K562 (cell line): ENCODE results near the gene PRELID1. TPM values are rescaled to one million over a fixed set of nuclear protein-coding genes. Genes with fewer than 3 reads are reported as not detected.

Experiments
- C11orf30 ChIP-seq: fragments of 450-650 bp; IDR thresholded peaks from 2 replicates; pipeline ENCODE4 v1.6.1; 2016; ENCODE audit warnings: low read depth, mild to moderate bottlenecking
- CBFA2T3 ChIP-seq: fragments of 450-650 bp; IDR thresholded peaks from 2 replicates; pipeline ENCODE4 v1.6.1; 2017
- CHD4 ChIP-seq: fragments of 200-600 bp; sonication (generic); IDR thresholded peaks from 3 replicates; pipeline ENCODE4 v1.6.1; 2012; ENCODE audit warnings: low read depth, mild to moderate bottlenecking, mixed read lengths, low read length, inconsistent platforms; ENCODE audit not compliant: insufficient read depth, insufficient replicate concordance, poor library complexity, severe bottlenecking
- DACH1 ChIP-seq: fragments of 450-650 bp; IDR thresholded peaks from 2 replicates; pipeline ENCODE4 v1.6.1; 2018; ENCODE audit not compliant: partially characterized antibody
- ETS2 ChIP-seq: IDR thresholded peaks from 2 replicates; pipeline ENCODE4 v1.6.1; 2016; ENCODE audit warnings: borderline replicate concordance, missing genetic modification characterization, mild to moderate bottlenecking, moderate library complexity, missing compliant biosample characterization; ENCODE audit not compliant: poor library complexity, severe bottlenecking
- HINFP ChIP-seq: fragments of 450-650 bp; conservative IDR thresholded peaks from 2 replicates; pipeline ENCODE4 v1.6.1; 2016; ENCODE audit warnings: missing genetic modification characterization, low read depth, mild to moderate bottlenecking, control low read depth, missing compliant biosample characterization
- JUN ChIP-seq, 2 experiments: sonication (generic) in 1 of 2; formaldehyde crosslinking in 1 of 2; IDR thresholded peaks; 2 replicates each; pipeline versions ENCODE4 v1.6.1 to v1.8.0; 2012 to 2022; ENCODE audit warnings: borderline replicate concordance in 2 of 2, mild to moderate bottlenecking in 2 of 2, improper control_type of control experiment in 1 of 2, low read depth in 1 of 2, low read length in 1 of 2, missing genetic modification reagents in 1 of 2
- KAT8 ChIP-seq: fragments of 450-650 bp; IDR thresholded peaks from 2 replicates; pipeline ENCODE4 v1.6.1; 2016; ENCODE audit warnings: low read depth, mild to moderate bottlenecking
- MAFG ChIP-seq: fragments of 450-650 bp; conservative IDR thresholded peaks from 2 replicates; pipeline ENCODE4 v1.6.1; 2016; ENCODE audit warnings: missing genetic modification characterization, missing compliant biosample characterization
- MBD1 ChIP-seq: fragments of 250-450 bp; sonication (Bioruptor Pico); IDR thresholded peaks from 2 replicates; pipeline ENCODE4 v1.8.0; 2022; ENCODE audit warnings: inconsistent platforms
- NCOA2 ChIP-seq, 2 experiments: fragments of 450-650 bp; IDR thresholded peaks; 2 replicates each; pipeline ENCODE4 v1.6.1; 2018; ENCODE audit warnings: mild to moderate bottlenecking in 2 of 2, moderate library complexity in 1 of 2; ENCODE audit not compliant: partially characterized antibody in 2 of 2
- NR1H2 ChIP-seq: sonication (generic); formaldehyde crosslinking; IDR thresholded peaks from 2 replicates; pipeline ENCODE4 v1.4.0; 2020; ENCODE audit warnings: mild to moderate bottlenecking, missing genetic modification reagents
- PHTF2 ChIP-seq: fragments of 250-450 bp; sonication (Bioruptor Pico); IDR thresholded peaks from 2 replicates; pipeline ENCODE4 v1.5.0; 2021; ENCODE audit warnings: mild to moderate bottlenecking
- POLR2A ChIP-seq: fragments of 450-650 bp; conservative IDR thresholded peaks from 2 replicates; pipeline ENCODE4 v1.6.1; 2016
- SIRT6 ChIP-seq: IDR thresholded peaks from one replicate; pipeline ENCODE4 v1.6.1; 2012; ENCODE audit warnings: low read depth, mild to moderate bottlenecking, control low read depth, inconsistent platforms, low read length, moderate library complexity
- SRF ChIP-seq, 2 experiments: fragments of 250-450, 450-650 bp in 1 of 2; sonication (Bioruptor Pico) in 1 of 2; sonication (generic) in 1 of 2; formaldehyde crosslinking; IDR thresholded peaks; 2 replicates each; pipeline versions ENCODE4 v1.5.0 to v1.5.1; 2020 to 2022; ENCODE audit warnings: mild to moderate bottlenecking in 1 of 2, missing genetic modification reagents in 1 of 2
- TEAD4 ChIP-seq, 2 experiments: sonication (generic) in 1 of 2; formaldehyde crosslinking in 1 of 2; IDR thresholded peaks; 2 replicates each; pipeline versions ENCODE4 v1.6.1 to v1.8.0; 2012 to 2022; ENCODE audit warnings: borderline replicate concordance in 1 of 2, inconsistent platforms in 1 of 2, low read length in 1 of 2, mild to moderate bottlenecking in 1 of 2, missing genetic modification reagents in 1 of 2
- ZBTB12 ChIP-seq: fragments of 250-450 bp; sonication (Bioruptor Pico); IDR thresholded peaks from 2 replicates; pipeline ENCODE4 v1.4.0; 2020
- ZFX ChIP-seq: sonication (generic); formaldehyde crosslinking; IDR thresholded peaks from 2 replicates; pipeline ENCODE4 v1.8.0; 2022; ENCODE audit warnings: mild to moderate bottlenecking, missing genetic modification reagents, moderate library complexity
- ZNF354B ChIP-seq: fragments of 250-450 bp; sonication (Bioruptor Pico); IDR thresholded peaks from 2 replicates; pipeline ENCODE4 v1.4.0; 2020
- ZNF644 ChIP-seq: fragments of 200-800 bp; sonication (Bioruptor generic); IDR thresholded peaks from 2 replicates; pipeline ENCODE4 v1.6.1; 2016; ENCODE audit warnings: low read depth, missing genetic modification characterization, missing compliant biosample characterization
- ZNF785 ChIP-seq: fragments of 250-450 bp; sonication (Bioruptor Pico); IDR thresholded peaks from 2 replicates; pipeline ENCODE4 v1.4.0; 2020; ENCODE audit warnings: mild to moderate bottlenecking
- polyA plus RNA-seq, 8 experiments: library from polyadenylated mRNA; depleted of rRNA in 4 of 8; stranded (reverse) in 5 of 8; unstranded in 3 of 8; fragments of >200 nt; fragmentation: Nextera tagmentation in 2 of 8; fragmentation: Illumina TruSeq in 1 of 8; extraction: Ambion mirVana in 2 of 8; extraction: Trizol in 1 of 8; gene quantifications; 2 replicates each; pipeline versions ENCODE4 v1.2.1 to v1.2.3, GENCODE V29; 2011 to 2014; ENCODE audit warnings: inconsistent platforms in 1 of 8, missing spikeins in 1 of 8
- total RNA-seq, 7 experiments: library from RNA; depleted of rRNA in 6 of 7; stranded (reverse); fragments of >200 nt in 6 of 7; fragmentation: Illumina TruSeq in 2 of 7; extraction: Trizol in 2 of 7; gene quantifications; 2 replicates each; pipeline versions ENCODE4 v1.2.1 to v1.2.3, GENCODE V29; 2011 to 2021; ENCODE audit warnings: low replicate concordance in 1 of 7

The PRELID1 gene
- total and polyA plus RNA-seq, 9 of the 15 experiments (the other 6 are each of a cell fraction or from before 2014, with no cell fraction given), result 40.1 to 484 (median 340) TPM

GRCh38 chr5:177311723-177312648, 8.4 kb downstream of the PRELID1 start, which contains the start of gene MXD3 (continued):
- TF ChIP-seq ZNF644 (tag) (no peak), ZNF785 (no peak), HINFP (tag) (no peak), ZFX (CRISPR knock-in tag) (peak; percentile 91), MBD1 (CRISPR knock-in tag) (no peak), SRF (CRISPR knock-in tag; IDR thresholded peaks at IDR 0.05) (peak in 1 of 2 experiments; percentile 50; a peak in 1 of 4 replicates), ZBTB12 (CRISPR knock-in tag) (0 out of 2 replicates have a peak, but pooled peaks have one; percentile 13), NCOA2 (IDR thresholded peaks at IDR 0.05; ENCODE audit: partially characterized antibody in 2 of 2) (no peak), CBFA2T3 (no peak), PHTF2 (no peak), POLR2A (peak; percentile 81), C11orf30 (no peak), SIRT6 (no peak), TEAD4 (IDR thresholded peaks at IDR 0.05; ENCODE audit: low read length) (no peak), TEAD4 (CRISPR knock-in tag; IDR thresholded peaks at IDR 0.05; ENCODE audit: borderline replicate concordance) (no peak), CHD4 (no peak), ETS2 (tag) (no peak), JUN (IDR thresholded peaks at IDR 0.05; ENCODE audit: borderline replicate concordance, low read depth, low read length) (peak; percentile 79; the same call in 1 of the 2 replicates), JUN (CRISPR knock-in tag; IDR thresholded peaks at IDR 0.05; ENCODE audit: borderline replicate concordance) (peak; percentile 57; the same call in 1 of the 2 replicates), DACH1 (no peak), ZNF354B (CRISPR knock-in tag) (no peak), KAT8 (no peak), NR1H2 (CRISPR knock-in tag) (no peak), MAFG (no peak)
